Lower leg skin (tissue), 4 donors: ENCODE measurements around the gene EPYC. TPM values are rescaled to one million over a fixed set of nuclear protein-coding genes. Genes with fewer than 3 reads are reported as not detected.

Experiments
- DNase-seq, 2 donors: peaks; one replicate each; pipeline ENCODE4 v3.0.0-alpha.2; 2019; ENCODE audit warnings: low spot score in 2 of 2
- H3K4me3 ChIP-seq: fragments of 200-600 bp; sonication (generic); 2 replicates; pipeline ENCODE4 v1.5.1; 2017; ENCODE audit warnings: mild to moderate bottlenecking, low read depth; ENCODE audit not compliant: poor library complexity, severe bottlenecking
- CTCF ChIP-seq, 3 donors: fragments of 450-650 bp; IDR thresholded peaks; one replicate each; pipeline ENCODE4 v1.5.1; 2016; ENCODE audit warnings: antibody characterized with exemption in 3 of 3, mild to moderate bottlenecking in 3 of 3, moderate library complexity in 2 of 3
- POLR2A ChIP-seq, 2 donors: fragments of 450-650 bp; IDR thresholded peaks; one replicate each; pipeline ENCODE4 v1.6.1; 2016 to 2017; ENCODE audit warnings: antibody characterized with exemption in 2 of 2, mild to moderate bottlenecking in 1 of 2, moderate library complexity in 1 of 2
- WGBS, 2 donors: methylation state at CpG; one replicate each; pipeline ENCODE4 v1.1.5; 2018; 5-methylcytosine and 5-hydroxymethylcytosine counted together
- intact Hi-C: fragments of 100-400 bp; cut with DNase I; formaldehyde crosslinking; loops from one replicate; pipeline ENCODE4 v1.15.0; 2023; ENCODE audit warnings: low total_unique reads
- total RNA-seq, 4 donors: library from RNA; depleted of rRNA; stranded (reverse); fragments of >200 nt; gene quantifications; one replicate each; pipeline ENCODE4 v1.1.0, GENCODE V29; 2016

EPYC gene
- total RNA-seq, 4 donors from 2014 or later = not detected

- intact Hi-C loops = loop anchor here (10.0 kb wide), 2 partner anchors 351 to 381 kb away; no protein-coding TSS in a partner anchor
Measured at GRCh38 chr12:90974286-90974685, 30.5 kb downstream of the EPYC start.

DNA sequence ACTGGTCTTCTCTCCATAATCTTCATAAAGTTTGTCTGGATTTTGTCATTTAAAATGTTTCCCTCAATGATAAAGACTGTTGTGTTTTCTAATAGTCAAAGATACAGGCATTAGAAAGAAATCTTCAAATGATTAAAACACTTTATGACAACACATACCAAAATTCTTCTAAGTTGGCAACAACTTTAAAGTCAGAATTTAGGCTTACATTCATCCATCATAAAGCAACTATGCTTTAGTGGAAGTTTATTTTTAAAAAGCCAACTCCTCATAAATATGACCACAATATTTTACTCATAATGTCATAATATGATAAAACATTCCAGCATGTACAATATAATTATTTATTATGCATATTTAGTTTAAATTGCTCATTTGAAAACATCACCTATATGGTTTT, 32.5 kb downstream of the EPYC start:
- no peak overlapping the region for H3K4me3 ChIP-seq
- TF ChIP-seq POLR2A (IDR thresholded peaks at IDR 0.05) = no peak
- no peak for TF ChIP-seq CTCF (IDR thresholded peaks at IDR 0.05)
- intact Hi-C loops = loop anchor here (10.0 kb wide), 2 partner anchors 353 to 383 kb away; no protein-coding TSS in a partner anchor
- DNase-seq = no peak

More at GRCh38 chr12:90974286-90974685, 30.5 kb downstream of the EPYC start:
- no peak overlapping the region for H3K4me3 ChIP-seq
- TF ChIP-seq CTCF (IDR thresholded peaks at IDR 0.05) (no peak), POLR2A (IDR thresholded peaks at IDR 0.05) (no peak)
- DNase-seq = no peak

GRCh38 chr12:90970911-90971310, 33.9 kb downstream of the EPYC start:
- intact Hi-C loops = loop anchor here (10.0 kb wide), 2 partner anchors 354 to 384 kb away; no protein-coding TSS in a partner anchor
- TF ChIP-seq POLR2A (IDR thresholded peaks at IDR 0.05) (no peak), CTCF (IDR thresholded peaks at IDR 0.05) (no peak)
- DNase-seq = no peak
- H3K4me3 ChIP-seq = no peak overlapping the region

- H3K4me3 ChIP-seq = no peak overlapping the region
- intact Hi-C loops = loop anchor here (10.0 kb wide), 2 partner anchors 354 to 384 kb away; no protein-coding TSS in a partner anchor
- DNase-seq = no peak
- TF ChIP-seq CTCF (IDR thresholded peaks at IDR 0.05) (no peak), POLR2A (IDR thresholded peaks at IDR 0.05) (no peak)
Measured at GRCh38 chr12:90970471-90970870, 34.3 kb downstream of the EPYC start.

DNA sequence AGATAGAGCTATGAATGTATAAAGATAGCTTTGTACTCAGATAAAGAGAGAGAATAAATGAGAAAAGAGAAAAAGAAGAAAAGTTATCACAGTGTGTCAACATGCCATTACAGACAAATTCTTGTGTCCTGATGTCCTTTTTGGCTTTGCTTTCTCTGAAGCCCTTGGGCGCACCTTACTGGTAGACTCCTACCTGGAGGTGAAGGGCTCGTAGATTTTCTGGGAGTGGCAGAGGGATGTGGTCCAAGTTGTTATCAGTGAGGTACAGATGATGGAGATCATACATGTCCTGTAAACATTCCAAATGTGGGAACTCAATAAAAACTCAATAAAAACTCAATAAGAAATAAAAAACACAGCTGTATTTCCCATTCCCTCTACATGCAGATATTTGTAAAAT, 34.9 kb downstream of the EPYC start:
- TF ChIP-seq CTCF (IDR thresholded peaks at IDR 0.05) (no peak), POLR2A (IDR thresholded peaks at IDR 0.05) (no peak)
- no peak overlapping the region for H3K4me3 ChIP-seq
- 87 to 88% methylated on average over 2 of the region's 2 CpGs for WGBS, 2 donors
- no peak for DNase-seq
- intact Hi-C loops = loop anchor here (10.0 kb wide), 2 partner anchors 355 to 385 kb away; no protein-coding TSS in a partner anchor

DNA sequence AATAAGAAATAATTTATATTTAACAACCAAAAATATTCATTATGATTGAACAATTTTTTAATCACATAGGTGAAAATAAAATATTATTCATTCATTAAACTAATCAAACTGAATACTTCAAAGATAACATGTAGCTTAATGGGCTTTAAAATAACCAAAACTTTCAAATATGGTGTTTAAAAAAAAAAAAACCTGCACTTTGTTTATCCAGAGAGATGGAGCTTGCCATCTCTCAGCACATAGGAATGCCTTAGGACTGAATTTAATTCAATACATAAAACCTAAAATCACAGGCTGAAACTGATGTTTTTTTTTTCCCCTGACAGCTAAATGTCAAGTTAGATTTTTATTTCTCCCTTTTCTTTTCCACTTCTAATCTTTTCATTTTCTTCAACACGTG, 35.4 kb downstream of the EPYC start:
- H3K4me3 ChIP-seq = no peak overlapping the region
- 0% methylated on average over 1 of the region's 1 CpG for WGBS, 2 donors
- no peak for DNase-seq
- intact Hi-C loops = no loop called here
- no peak for TF ChIP-seq CTCF (IDR thresholded peaks at IDR 0.05)
- no peak for TF ChIP-seq POLR2A (IDR thresholded peaks at IDR 0.05)
